ENCODE measurements around the gene ZNF768. TPM values are rescaled to one million over a fixed set of nuclear protein-coding genes. Genes with fewer than 3 reads are reported as not detected.

Gene ZNF768
- total RNA-seq, 4 donors from 2014 or later: 13.6 to 24.5 (median 20.6) TPM

- H3K36me3 ChIP-seq: peaks cover 9 to 39% (median 15%) of the 10 kb centered on the region in 3 donors
- intact Hi-C loops (cut with DNase I): no loop called here
- no peak overlapping the region for H3K27ac ChIP-seq
- H3K4me1 ChIP-seq: peaks cover 15 to 48% (median 16%) of the 10 kb centered on the region in 3 donors
- no peak overlapping the region for H3K4me3 ChIP-seq
- TF ChIP-seq POLR2A (IDR thresholded peaks at IDR 0.05): no peak
- TF ChIP-seq CTCF (IDR thresholded peaks at IDR 0.05): no peak
- H3K9me3 ChIP-seq: no peaks in the 10 kb centered on the region
- WGBS, 2 donors: 88 to 90% methylated on average over 8 to 13 of the region's 69 CpGs
- DNase-seq: no peak
- no peaks in the 10 kb centered on the region for H3K27me3 ChIP-seq
These were observed 29.2 kb upstream of the ZNF768 start for GRCh38 chr16:30555315-30556124.

GRCh38 chr16:30554557-30555314 is 28.4 kb upstream of the ZNF768 start:
- Histone ChIP-seq H3K9me3 (no peaks in the 10 kb centered on the region), H3K4me1 (peaks cover 15 to 48% (median 16%) of the 10 kb centered on the region in 3 donors), H3K27ac (no peak overlapping the region), H3K36me3 (peaks cover 9 to 39% (median 15%) of the 10 kb centered on the region in 3 donors), H3K27me3 (no peaks in the 10 kb centered on the region), H3K4me3 (no peak overlapping the region)
- 90 to 92% methylated on average over 5 to 9 of the region's 18 CpGs for WGBS, 2 donors
- DNase-seq: no peak
- intact Hi-C loops (cut with DNase I): no loop called here
- TF ChIP-seq CTCF (IDR thresholded peaks at IDR 0.05) (no peak), POLR2A (IDR thresholded peaks at IDR 0.05) (no peak)

GRCh38 chr16:30553393-30553899 is 27.1 kb upstream of the ZNF768 start:
- TF ChIP-seq POLR2A (IDR thresholded peaks at IDR 0.05): no peak
- TF ChIP-seq CTCF (IDR thresholded peaks at IDR 0.05): no peak
- Histone ChIP-seq H3K9me3 (no peaks in the 10 kb centered on the region), H3K4me3 (no peak overlapping the region), H3K27ac (no peak overlapping the region), H3K36me3 (peaks cover 9 to 39% (median 15%) of the 10 kb centered on the region in 3 donors), H3K27me3 (no peaks in the 10 kb centered on the region), H3K4me1 (peaks cover 12 to 41% (median 15%) of the 10 kb centered on the region in 3 donors)
- WGBS, 2 donors: 84 to 90% methylated on average over 2 of the region's 2 CpGs
- intact Hi-C loops (cut with DNase I): no loop called here
- no peak for DNase-seq

GRCh38 chr16:30552956-30553355 is 26.6 kb upstream of the ZNF768 start:
- intact Hi-C loops (cut with DNase I): no loop called here
- TF ChIP-seq POLR2A (IDR thresholded peaks at IDR 0.05): no peak
- TF ChIP-seq CTCF (IDR thresholded peaks at IDR 0.05): no peak
- H3K9me3 ChIP-seq: no peaks in the 10 kb centered on the region
- H3K27me3 ChIP-seq: no peaks in the 10 kb centered on the region
- WGBS, 2 donors: 76 to 80% methylated on average over 1 to 3 of the region's 4 CpGs
- no peak for DNase-seq
- peaks cover 12 to 41% (median 15%) of the 10 kb centered on the region in 3 donors for H3K4me1 ChIP-seq
- no peak overlapping the region for H3K4me3 ChIP-seq
- peaks cover 9 to 39% (median 15%) of the 10 kb centered on the region in 3 donors for H3K36me3 ChIP-seq
- H3K27ac ChIP-seq: peak overlapping the region in 1 of 4 donors; percentile 14

Data from esophagus squamous epithelium (tissue), 5 donors.